H9 (cell line): Measurements from ENCODE around the gene CX3CR1. TPM values are rescaled to one million over a fixed set of nuclear protein-coding genes. Genes with fewer than 3 reads are reported as not detected.

Experiments used
- DNase-seq: peaks from one replicate; pipeline ENCODE4 v3.0.0-alpha.2; 2017
- H2AFZ ChIP-seq: one replicate; pipeline ENCODE4 v1.6.1; 2013; ENCODE audit warnings: mild to moderate bottlenecking, low read length, control low read depth, moderate library complexity
- H2AK5ac ChIP-seq: 2 replicates; pipeline ENCODE4 v1.6.1; 2013; ENCODE audit warnings: low read length, control low read depth, mixed read lengths; ENCODE audit not compliant: insufficient read length
- H2BK120ac ChIP-seq: one replicate; pipeline ENCODE4 v1.6.1; 2013; ENCODE audit warnings: low read depth, mild to moderate bottlenecking, low read length, control low read depth, inconsistent platforms; ENCODE audit not compliant: poor library complexity, severe bottlenecking
- H2BK12ac ChIP-seq: 2 replicates; pipeline ENCODE4 v1.6.1; 2013; ENCODE audit warnings: low read length, control low read depth, mixed read lengths, low read depth; ENCODE audit not compliant: insufficient read length
- H2BK15ac ChIP-seq: 2 replicates; pipeline ENCODE4 v1.6.1; 2013; ENCODE audit warnings: low read depth, low read length, control low read depth
- H2BK20ac ChIP-seq: one replicate; pipeline ENCODE4 v1.6.1; 2013; ENCODE audit warnings: low read depth, mild to moderate bottlenecking, low read length, control low read depth, inconsistent platforms; ENCODE audit not compliant: poor library complexity, severe bottlenecking
- H2BK5ac ChIP-seq: 2 replicates; pipeline ENCODE4 v1.6.1; 2013; ENCODE audit warnings: low read length, control low read depth, mixed read lengths; ENCODE audit not compliant: insufficient read length
- H3K14ac ChIP-seq: 2 replicates; pipeline ENCODE4 v1.6.1; 2013; ENCODE audit warnings: low read length, control low read depth; ENCODE audit not compliant: insufficient read depth
- H3K18ac ChIP-seq: 2 replicates; pipeline ENCODE4 v1.6.1; 2013; ENCODE audit warnings: low read depth, mild to moderate bottlenecking, mixed read lengths, low read length, control low read depth; ENCODE audit not compliant: insufficient read length
- H3K23ac ChIP-seq: 2 replicates; pipeline ENCODE4 v1.6.1; 2013; ENCODE audit warnings: low read length, control low read depth, mixed read lengths, low read depth; ENCODE audit not compliant: insufficient read length
- H3K23me2 ChIP-seq: 2 replicates; pipeline ENCODE4 v1.6.1; 2013; ENCODE audit warnings: low read depth, mild to moderate bottlenecking, mixed read lengths, low read length, control low read depth; ENCODE audit not compliant: insufficient read length, poor library complexity, severe bottlenecking
- H3K27ac ChIP-seq: 2 replicates; pipeline ENCODE4 v1.5.1; 2013; ENCODE audit warnings: low read length, control low read depth, mixed read lengths, low read depth; ENCODE audit not compliant: insufficient read length
- H3K27me3 ChIP-seq: 2 replicates; pipeline ENCODE4 v1.6.1; 2013; ENCODE audit warnings: low read length, control low read depth, inconsistent platforms; ENCODE audit not compliant: insufficient read depth
- H3K4ac ChIP-seq: 2 replicates; pipeline ENCODE4 v1.6.1; 2013; ENCODE audit warnings: low read depth, mild to moderate bottlenecking, control low read depth, inconsistent platforms, low read length, moderate library complexity
- H3K4me1 ChIP-seq: 2 replicates; pipeline ENCODE4 v1.6.1; 2013; ENCODE audit warnings: low read length, control low read depth, inconsistent platforms; ENCODE audit not compliant: insufficient read depth
- H3K4me2 ChIP-seq: 2 replicates; pipeline ENCODE4 v1.6.1; 2013; ENCODE audit warnings: low read length, control low read depth, mixed read lengths; ENCODE audit not compliant: insufficient read length, insufficient read depth
- H3K56ac ChIP-seq: 2 replicates; pipeline ENCODE4 v1.6.1; 2013; ENCODE audit warnings: low read depth, mild to moderate bottlenecking, mixed read lengths, low read length, control low read depth; ENCODE audit not compliant: insufficient read length
- H3K79me1 ChIP-seq: 2 replicates; pipeline ENCODE4 v1.6.1; 2013; ENCODE audit warnings: low read depth, mild to moderate bottlenecking, moderate library complexity, low read length, control low read depth, inconsistent platforms; ENCODE audit not compliant: insufficient read depth, poor library complexity, severe bottlenecking
- H3K79me2 ChIP-seq: 2 replicates; pipeline ENCODE4 v1.6.1; 2013; ENCODE audit warnings: low read length, control low read depth, inconsistent platforms; ENCODE audit not compliant: insufficient read depth
- H3K9ac ChIP-seq: 2 replicates; pipeline ENCODE4 v1.6.1; 2013; ENCODE audit warnings: low read length, control low read depth, mixed read lengths; ENCODE audit not compliant: insufficient read length; ENCODE audit errors: extremely low read depth
- H3K9me3 ChIP-seq: one replicate; pipeline ENCODE4 v1.6.1; 2013; ENCODE audit warnings: low read depth, low read length, inconsistent platforms; ENCODE audit not compliant: control insufficient read depth
- H3T11ph ChIP-seq: one replicate; pipeline ENCODE4 v1.6.1; 2013; ENCODE audit warnings: mild to moderate bottlenecking, low read length, control low read depth, inconsistent platforms
- H4K20me1 ChIP-seq: one replicate; pipeline ENCODE4 v1.6.1; 2013; ENCODE audit not compliant: control insufficient read depth, insufficient read length, insufficient read depth
- H4K5ac ChIP-seq: 2 replicates; pipeline ENCODE4 v1.6.1; 2013; ENCODE audit warnings: low read depth, mild to moderate bottlenecking, mixed read lengths, low read length, control low read depth; ENCODE audit not compliant: insufficient read length
- H4K8ac ChIP-seq: replicated peaks from 2 replicates; pipeline ENCODE4 v1.6.1; 2013; ENCODE audit warnings: low read length, control low read depth, mixed read lengths, low read depth; ENCODE audit not compliant: insufficient read length
- H4K91ac ChIP-seq: 2 replicates; pipeline ENCODE4 v1.6.1; 2013; ENCODE audit warnings: low read depth, mild to moderate bottlenecking, moderate library complexity, mixed read lengths, low read length, control low read depth; ENCODE audit not compliant: insufficient read length
- H3K27ac Mint-ChIP-seq, 3 experiments: 2 replicates in 2 of 3; 3 replicates in 1 of 3; pipeline ENCODE4 v1.8.0; 2020 to 2021; ENCODE audit warnings: mixed read lengths in 3 of 3, mild to moderate bottlenecking in 1 of 3, moderate library complexity in 1 of 3
- H3K27me3 Mint-ChIP-seq: 2 replicates; pipeline ENCODE4 v1.8.0; 2021; ENCODE audit warnings: low read depth, mild to moderate bottlenecking, moderate library complexity, mixed read lengths
- H3K36me3 Mint-ChIP-seq, 3 experiments: 2 replicates in 2 of 3; 3 replicates in 1 of 3; pipeline ENCODE4 v1.8.0; 2020 to 2021; ENCODE audit warnings: low read depth in 3 of 3, mixed read lengths in 3 of 3; ENCODE audit not compliant: insufficient read depth in 1 of 3
- H3K4me1 Mint-ChIP-seq, 2 experiments: 2 replicates each; pipeline ENCODE4 v1.8.0; 2020; ENCODE audit warnings: mixed read lengths in 2 of 2
- H3K4me3 Mint-ChIP-seq, 2 experiments: 2 replicates in 1 of 2; 3 replicates in 1 of 2; pipeline ENCODE4 v1.8.0; 2020 to 2021; ENCODE audit warnings: mild to moderate bottlenecking in 2 of 2, mixed read lengths in 2 of 2, moderate library complexity in 1 of 2
- H3K9me3 Mint-ChIP-seq, 2 experiments: 2 replicates in 1 of 2; 3 replicates in 1 of 2; pipeline ENCODE4 v1.8.0; 2020; ENCODE audit warnings: mild to moderate bottlenecking in 2 of 2, mixed read lengths in 2 of 2, moderate library complexity in 1 of 2
- CTCF ChIP-seq: fragments of 200-600 bp; sonication (generic); conservative IDR thresholded peaks from 3 replicates; pipeline ENCODE4 v1.8.0; 2021; ENCODE audit warnings: antibody characterized with exemption, mild to moderate bottlenecking
- WGBS: extraction: QIAGEN DNeasy Blood & Tissue Kit; methylation state at CpG from one replicate; pipeline ENCODE4 v1.1.7; 2013; ENCODE audit warnings: missing lambda C conversion rate, low lambda C conversion rate, mixed read lengths; ENCODE audit not compliant: insufficient read length; ENCODE audit errors: extremely low coverage; 5-methylcytosine and 5-hydroxymethylcytosine counted together
- total RNA-seq: library from RNA; stranded (reverse); gene quantifications from 2 replicates; pipeline ENCODE4 v1.2.1, GENCODE V29; 2021

The CX3CR1 gene
- total RNA-seq, 1 experiment from 2014 or later: not detected

- Histone ChIP-seq H3K14ac (no peak overlapping the region; the same call in 1 of the 2 replicates), H3K4me2 (no peak overlapping the region), H2BK120ac (no peak overlapping the region), H2BK15ac (no peak overlapping the region), H2BK20ac (no peak overlapping the region), H3K23ac (no peak overlapping the region), H3K79me2 (no peaks in the 10 kb centered on the region), H3K4me1 (no peaks in the 10 kb centered on the region), H2BK12ac (no peak overlapping the region), H3K79me1 (no peaks in the 10 kb centered on the region), H4K91ac (no peak overlapping the region), H4K8ac (no peak overlapping the region), H3K27ac (no peak overlapping the region), H3K9me3 (no peaks in the 10 kb centered on the region), H2AK5ac (no peak overlapping the region), H3K23me2 (no peaks in the 10 kb centered on the region), H3K9ac (no peak overlapping the region), H2AFZ (no peak overlapping the region), H3K4ac (no peak overlapping the region), H2BK5ac (no peak overlapping the region), H3K27me3 (no peaks in the 10 kb centered on the region), H3T11ph (no peak overlapping the region), H3K18ac (no peak overlapping the region), H3K56ac (no peak overlapping the region), H4K20me1 (no peaks in the 10 kb centered on the region), H4K5ac (no peak overlapping the region)
- TF ChIP-seq CTCF: no peak
- peaks cover 10 to 14% of the 10 kb centered on the region in 2 experiments for H3K4me1 Mint-ChIP-seq
- peaks cover 2% of the 10 kb centered on the region; the same call in 1 of the 2 replicates for H3K27me3 Mint-ChIP-seq
- no peak for DNase-seq
- no peak overlapping the region for H3K27ac Mint-ChIP-seq
- no peak overlapping the region for H3K4me3 Mint-ChIP-seq
- no peaks in the 10 kb centered on the region for H3K36me3 Mint-ChIP-seq
- WGBS: no CpG with 5 or more reads among the region's 5 CpGs
- no peaks in the 10 kb centered on the region for H3K9me3 Mint-ChIP-seq
Observed at GRCh38 chr3:39280571-39280970, 735 bp upstream of the CX3CR1 start.
